Hypothalamus (tissue), 51 donors: ENCODE data around the gene CDH10.

Source experiments
- DNase-seq, 51 donors: peaks; one replicate each; lab custom pipeline; 2025; lab: John Stamatoyannopoulos, UW

Gene CDH10

DNA sequence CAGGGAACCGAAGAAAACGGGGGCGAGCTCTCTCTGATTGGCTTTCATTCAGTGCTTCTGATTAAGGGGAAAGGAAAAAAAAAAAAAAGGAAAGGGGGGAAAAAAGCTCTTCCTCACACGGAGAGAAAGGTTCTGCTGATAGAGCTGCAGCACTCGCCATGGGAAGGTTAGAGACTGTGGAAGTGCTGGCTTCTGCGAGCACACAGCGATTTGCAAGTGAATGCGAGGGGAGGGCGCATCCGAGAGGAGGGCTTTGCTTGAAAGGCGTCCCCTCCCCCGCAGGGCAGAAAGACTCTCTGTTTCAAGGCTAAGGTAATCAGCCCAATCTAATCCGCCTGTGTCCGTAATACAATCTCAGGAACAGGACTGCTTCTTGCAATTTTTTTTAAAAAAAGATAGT, at the start of gene CDH10:
CDH10 (minus strand) TSS at position 218 of the 400 bp plus-strand sequence. CDS start 51,488 bp downstream, outside the sequence.
- DNase-seq, result peak in 42 of 51 donors; percentile 1 to 80 (median 52)

- DNase-seq, result no peak
Measured at GRCh38 chr5:24693609-24694008, 48.8 kb upstream of the CDH10 start.

- no peak for DNase-seq
Measured at GRCh38 chr5:24691074-24691473, 46.3 kb upstream of the CDH10 start.

DNA sequence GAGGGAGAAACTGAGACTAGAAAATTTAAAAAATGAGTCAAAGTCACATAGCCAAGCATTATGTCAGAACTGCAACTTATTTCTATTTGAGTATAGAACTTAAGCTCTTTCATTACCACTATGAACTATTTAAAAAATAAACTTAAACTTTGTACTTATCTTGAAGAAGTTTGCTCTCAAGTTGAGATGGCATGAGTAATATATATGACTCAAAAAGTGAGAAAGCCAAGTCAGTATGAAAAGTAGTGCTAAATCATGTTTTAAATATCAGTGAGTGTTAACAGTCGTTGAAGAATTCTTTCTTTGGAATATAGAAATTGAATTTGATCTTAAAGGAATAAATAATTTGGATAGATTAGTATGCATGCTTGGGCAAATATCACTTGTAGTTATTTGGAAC, 36.3 kb upstream of the CDH10 start:
- no peak for DNase-seq

GRCh38 chr5:24668050-24668449, 23.3 kb upstream of the CDH10 start:
- DNase-seq, result no peak

DNA sequence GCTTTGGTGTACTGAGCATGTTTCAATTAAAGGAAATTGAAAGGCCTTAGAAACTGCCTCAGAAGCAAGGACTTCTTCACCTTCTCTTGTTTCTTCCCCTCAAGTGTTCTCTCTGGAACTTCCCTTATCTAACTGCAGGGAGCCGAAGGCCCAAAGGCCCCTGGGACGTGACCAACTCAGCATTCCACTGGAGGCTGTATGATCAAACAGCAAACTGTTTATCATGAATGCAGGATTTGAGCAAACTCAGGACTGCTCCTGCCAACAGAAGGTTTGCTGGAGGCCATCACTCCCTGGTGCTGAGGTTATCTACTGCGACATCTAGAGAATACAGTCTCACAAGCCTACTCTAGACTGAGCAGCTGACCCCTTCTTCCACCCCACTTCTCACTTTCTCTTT, 4.8 kb upstream of the CDH10 start:
- no peak for DNase-seq

DNA sequence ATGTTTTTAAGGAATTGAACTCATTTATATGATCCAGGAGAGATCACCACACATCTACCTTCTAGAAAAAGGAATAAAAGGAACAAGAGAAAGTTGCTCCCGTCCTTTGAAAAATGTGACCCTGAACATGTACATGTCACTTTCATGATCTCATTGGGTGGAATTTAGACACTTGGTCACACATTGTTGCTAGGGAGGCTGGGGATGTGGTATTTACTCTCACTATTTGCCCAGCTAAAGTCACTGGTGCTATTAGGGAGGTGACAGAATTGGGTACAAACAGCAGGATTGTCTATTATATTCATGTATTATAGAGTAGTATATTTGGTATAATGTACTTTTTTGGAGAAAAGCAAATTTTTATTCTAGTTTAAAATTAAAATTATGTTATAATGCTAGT, 2.1 kb upstream of the CDH10 start:
- no peak for DNase-seq

DNA sequence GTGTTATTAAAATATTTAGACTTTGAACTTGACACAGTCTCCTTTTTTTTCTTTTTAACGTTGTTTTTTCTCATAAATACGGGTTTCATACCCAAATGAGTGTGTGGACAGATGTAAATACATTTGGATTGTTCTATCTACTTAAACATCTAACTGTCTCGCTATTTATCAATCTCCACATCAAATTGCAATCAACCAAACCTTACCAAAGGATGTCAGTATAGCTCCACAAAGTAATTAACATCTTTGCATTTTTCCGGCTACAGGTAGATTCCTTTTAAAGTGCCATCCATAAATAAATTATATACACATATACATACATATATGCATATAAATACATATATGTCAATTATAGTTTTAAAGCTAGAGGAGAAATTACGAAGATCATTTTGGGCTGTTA, 705 bp upstream of the CDH10 start:
- DNase-seq, result no peak

- DNase-seq, result no peak
Measured at GRCh38 chr5:24643880-24644279, 898 bp downstream of the CDH10 start.

DNA sequence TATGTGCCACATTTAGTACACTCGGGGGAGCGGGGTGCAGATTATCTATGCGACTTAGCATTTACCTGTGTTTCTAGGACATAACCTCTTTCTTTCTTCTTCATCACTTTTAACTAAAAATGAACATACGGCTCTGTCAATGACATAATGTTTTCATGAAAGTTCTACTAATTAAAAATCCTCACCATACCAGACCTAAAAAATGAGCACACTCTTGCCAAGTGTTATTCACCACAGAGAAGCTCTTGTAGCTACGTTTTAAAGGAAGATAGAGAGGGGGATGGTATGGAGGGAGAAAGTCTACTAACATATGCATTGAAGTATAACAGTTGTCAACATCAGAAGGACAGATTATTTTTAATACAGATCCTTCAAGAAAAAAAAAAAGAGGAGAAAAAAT, 1.6 kb downstream of the CDH10 start:
- peak in 1 of 51 donors; percentile 37 for DNase-seq

GRCh38 chr5:24642022-24642421, 2.8 kb downstream of the CDH10 start:
- DNase-seq, result peak in 5 of 51 donors; percentile 3 to 64 (median 26)

DNA sequence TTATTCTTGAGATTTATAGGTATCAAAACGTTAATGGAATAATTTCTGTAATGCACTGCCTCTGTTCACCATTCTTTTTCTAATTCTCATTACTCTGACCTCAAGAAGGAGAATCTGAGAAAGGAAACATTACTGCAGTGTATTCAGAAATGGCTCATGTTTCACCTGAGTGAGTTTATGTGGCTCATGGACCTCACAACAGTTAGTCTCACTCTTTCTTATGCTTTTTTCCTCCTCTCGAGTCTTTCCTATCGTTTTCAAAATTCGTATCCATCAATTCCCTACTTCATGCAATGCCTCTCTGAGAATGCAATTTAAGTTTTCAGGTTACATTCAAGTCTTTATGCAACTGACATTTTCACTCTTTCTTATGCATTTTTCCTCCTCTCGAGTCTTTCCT, 9.6 kb downstream of the CDH10 start:
- peak in 1 of 51 donors; percentile 47 for DNase-seq

GRCh38 chr5:24633715-24634325, 11.0 kb downstream of the CDH10 start:
- DNase-seq, result peak in 2 of 51 donors; percentile 11 to 53

GRCh38 chr5:24632353-24632752, 12.4 kb downstream of the CDH10 start:
- no peak for DNase-seq

GRCh38 chr5:24630918-24631317, 13.9 kb downstream of the CDH10 start:
- no peak for DNase-seq

DNA sequence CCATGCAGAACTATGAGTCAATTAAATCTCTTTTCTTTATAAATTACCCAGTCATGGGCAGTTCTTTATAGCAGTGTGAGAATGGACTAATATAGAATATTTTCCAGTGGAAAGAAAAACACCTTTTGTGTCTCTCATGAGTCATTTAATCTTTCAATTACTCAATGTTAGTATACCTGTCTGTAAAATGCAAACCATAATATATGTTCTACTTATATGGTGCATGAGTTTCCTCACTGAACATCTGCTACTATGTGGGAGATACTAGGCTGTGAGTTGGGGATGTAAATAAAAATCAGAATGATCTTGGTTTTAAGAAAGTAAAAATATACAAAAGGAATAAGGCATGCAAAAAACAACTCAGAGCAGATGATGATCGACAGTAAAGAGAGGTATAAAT, 15.0 kb downstream of the CDH10 start:
- no peak for DNase-seq

DNA sequence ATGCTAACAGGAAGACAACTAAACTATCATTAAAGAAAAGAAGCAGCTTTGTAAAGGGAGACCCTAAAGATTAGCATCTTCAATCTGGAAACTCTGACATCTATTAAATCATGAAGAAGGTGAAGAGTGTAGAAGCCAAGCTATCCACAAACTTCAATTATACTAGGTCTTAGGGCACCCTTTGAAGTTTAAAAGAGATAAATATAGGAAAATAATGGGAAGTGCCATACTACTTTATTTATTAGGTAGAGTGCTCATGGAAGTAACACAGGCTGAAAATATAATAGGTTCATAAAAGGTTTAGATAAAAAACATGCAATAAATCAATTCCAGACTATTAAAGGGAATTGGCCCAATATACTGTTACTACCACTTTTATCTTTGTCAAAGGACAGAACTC, 19.9 kb downstream of the CDH10 start:
- DNase-seq, result no peak

DNA sequence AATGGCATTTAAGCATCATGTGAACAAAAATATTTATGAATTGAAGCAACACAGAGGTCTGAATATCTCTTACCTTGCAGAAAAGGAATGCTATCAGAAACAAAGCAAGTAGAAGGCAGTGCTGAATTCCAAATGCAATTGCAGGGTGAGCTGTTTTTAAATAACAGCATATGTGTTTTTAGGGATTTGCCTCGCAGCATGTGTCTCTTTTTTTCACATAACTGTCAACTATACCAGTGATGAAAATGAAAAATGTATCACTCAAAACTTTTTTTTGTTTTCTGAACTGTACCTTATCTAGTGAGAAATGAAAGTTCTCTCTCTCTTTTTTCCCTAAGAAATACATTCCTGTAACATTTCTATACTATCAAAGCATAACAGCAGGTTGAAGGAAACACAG, 21.2 kb downstream of the CDH10 start:
- DNase-seq, result no peak

- DNase-seq, result no peak
Measured at GRCh38 chr5:24623031-24623430, 21.7 kb downstream of the CDH10 start.

DNA sequence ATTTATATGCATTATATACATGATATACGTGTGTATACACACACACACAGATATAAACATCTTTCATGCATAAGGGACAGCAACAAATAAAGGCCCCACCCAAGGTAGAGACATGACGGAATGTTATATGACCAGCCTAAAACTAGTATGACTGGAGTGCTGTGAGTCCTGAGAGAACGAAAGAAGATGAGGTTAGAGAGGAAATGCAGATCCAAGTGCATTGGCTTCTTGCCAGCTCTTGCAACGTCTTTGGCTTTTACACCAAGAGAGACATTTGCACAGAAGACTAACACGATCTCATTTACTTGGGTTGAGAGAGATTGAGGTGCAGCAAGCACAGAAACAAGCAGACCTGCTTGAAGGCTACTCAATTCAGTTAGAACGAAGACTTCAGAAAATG, 23.0 kb downstream of the CDH10 start:
- peak in 7 of 51 donors; percentile 4 to 56 (median 17) for DNase-seq

- no peak for DNase-seq
Measured at GRCh38 chr5:24616566-24616965, 28.2 kb downstream of the CDH10 start.

DNA sequence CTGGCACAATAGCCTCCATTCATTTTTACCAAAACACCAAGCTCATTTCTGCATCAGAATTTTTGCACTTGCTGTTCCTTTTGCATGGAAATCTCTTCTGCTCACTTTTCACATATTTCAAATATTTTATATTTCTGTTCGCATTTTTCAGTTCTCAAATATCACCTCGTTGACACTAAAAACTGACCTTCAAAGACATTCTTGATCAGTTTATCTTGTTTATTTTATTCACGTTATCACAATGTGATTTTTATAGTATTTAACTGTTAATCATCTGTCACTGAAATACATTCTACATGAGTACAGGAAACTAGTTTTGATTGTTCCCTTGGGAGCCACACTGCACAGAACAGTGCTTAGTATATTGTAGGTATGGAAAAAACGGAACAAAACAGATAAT, 29.6 kb downstream of the CDH10 start:
- no peak for DNase-seq

DNA sequence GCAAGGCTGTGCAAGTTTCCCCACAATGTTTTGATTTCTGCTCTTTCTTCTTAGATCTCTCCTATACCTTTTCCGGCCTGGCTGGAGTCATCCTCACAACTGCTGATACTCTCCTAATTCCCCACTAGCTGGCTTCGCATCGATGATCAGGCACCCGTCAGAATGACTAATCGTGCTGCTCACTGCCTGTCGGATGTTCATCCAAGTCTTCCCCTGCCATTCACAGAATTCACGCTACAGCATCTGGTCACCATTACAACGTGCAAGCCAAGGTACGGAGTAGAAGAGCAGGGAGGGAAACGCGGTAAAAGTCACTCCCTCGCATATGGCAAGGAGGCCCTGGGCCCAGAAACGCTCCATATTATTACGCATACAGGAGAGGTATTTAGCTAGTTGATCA, 35.1 kb downstream of the CDH10 start:
- DNase-seq, result peak in 1 of 51 donors; percentile 31
